VCaP (cell line): ENCODE results near the gene ZNF438.

ENCODE experiments used
- H3K27ac ChIP-seq: fragments of 450-650 bp; 2 replicates; pipeline ENCODE4 v1.5.1; 2017
- TF ChIP-seq, protein P1 (sequence below): fragments of 450-650 bp; conservative IDR thresholded peaks from 2 replicates; pipeline ENCODE4 v1.5.1; 2017; ENCODE audit warnings: mild to moderate bottlenecking, moderate library complexity

ZNF438 gene

DNA sequence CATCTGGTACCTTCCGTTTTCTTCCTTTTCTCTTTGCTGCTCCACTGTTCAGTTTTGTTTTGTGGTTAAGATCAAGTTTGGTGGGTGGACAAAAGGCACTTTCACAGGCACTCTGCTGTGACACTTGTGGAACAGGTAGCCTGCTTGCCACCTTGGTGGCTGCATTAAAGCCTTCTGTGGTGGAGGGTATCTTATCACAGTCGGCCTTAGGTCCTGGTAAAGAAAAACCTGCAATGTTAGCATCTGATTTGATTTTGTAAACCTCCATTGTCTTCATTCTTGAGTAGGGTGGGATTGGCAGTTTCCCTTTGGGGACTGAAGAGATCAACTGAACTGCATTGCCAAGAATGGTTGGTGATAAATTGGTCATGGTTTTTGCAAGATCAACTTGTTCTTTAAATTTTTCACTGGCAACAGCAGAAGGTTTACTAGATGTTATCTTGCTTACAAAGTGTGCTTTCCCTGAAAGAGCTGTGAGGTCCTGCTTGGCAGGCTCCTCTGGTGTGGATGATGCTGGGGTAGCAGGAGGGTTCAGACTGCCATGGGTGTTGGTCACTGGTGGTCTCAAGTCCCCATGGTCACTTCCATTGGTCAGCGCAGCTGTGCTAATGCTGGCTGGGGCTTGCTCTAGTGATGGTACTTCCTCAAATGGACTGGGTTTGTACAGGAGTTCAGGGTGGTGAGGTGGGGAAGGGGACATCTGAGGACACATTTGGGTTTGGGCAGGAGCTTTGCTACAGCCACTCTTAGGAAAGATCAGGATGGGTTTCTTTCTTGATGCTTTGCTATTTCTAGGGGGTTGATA lies 182.2 kb downstream of the ZNF438 start:
- peak overlapping the region; percentile 46 for H3K27ac ChIP-seq
- TF ChIP-seq, protein P1, sequence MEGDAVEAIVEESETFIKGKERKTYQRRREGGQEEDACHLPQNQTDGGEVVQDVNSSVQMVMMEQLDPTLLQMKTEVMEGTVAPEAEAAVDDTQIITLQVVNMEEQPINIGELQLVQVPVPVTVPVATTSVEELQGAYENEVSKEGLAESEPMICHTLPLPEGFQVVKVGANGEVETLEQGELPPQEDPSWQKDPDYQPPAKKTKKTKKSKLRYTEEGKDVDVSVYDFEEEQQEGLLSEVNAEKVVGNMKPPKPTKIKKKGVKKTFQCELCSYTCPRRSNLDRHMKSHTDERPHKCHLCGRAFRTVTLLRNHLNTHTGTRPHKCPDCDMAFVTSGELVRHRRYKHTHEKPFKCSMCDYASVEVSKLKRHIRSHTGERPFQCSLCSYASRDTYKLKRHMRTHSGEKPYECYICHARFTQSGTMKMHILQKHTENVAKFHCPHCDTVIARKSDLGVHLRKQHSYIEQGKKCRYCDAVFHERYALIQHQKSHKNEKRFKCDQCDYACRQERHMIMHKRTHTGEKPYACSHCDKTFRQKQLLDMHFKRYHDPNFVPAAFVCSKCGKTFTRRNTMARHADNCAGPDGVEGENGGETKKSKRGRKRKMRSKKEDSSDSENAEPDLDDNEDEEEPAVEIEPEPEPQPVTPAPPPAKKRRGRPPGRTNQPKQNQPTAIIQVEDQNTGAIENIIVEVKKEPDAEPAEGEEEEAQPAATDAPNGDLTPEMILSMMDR, result no peak

DNA sequence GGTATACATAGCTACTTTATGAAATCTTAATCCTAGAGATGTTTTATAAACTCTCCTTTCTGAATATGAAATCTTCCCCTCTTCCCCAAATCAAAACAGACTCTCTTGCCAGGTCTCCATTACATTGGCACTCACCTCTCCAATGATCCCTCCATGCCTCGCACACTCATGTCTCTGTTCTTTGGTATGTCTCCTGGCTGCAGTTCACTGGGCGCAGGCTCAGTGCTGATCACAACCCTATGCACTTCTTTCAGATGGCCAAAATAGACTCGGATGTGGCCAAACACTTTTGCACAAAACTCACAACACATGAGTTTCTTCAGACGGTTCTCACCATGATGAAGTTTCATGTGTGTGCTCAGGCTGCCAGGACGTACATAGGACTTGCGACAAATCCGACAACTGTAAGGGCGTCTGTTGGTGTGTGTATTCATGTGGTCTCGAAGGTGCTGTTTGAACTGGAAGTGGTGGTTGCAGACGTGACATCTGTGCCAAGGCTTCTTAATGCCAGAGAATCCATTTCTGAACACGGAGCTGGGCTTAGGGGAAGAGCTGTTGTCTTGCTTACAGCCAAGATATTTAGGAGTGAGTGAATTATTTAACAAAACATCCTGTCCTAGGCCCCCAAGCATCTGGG lies 183.2 kb downstream of the ZNF438 start:
- TF ChIP-seq, protein P1, result no peak
- H3K27ac ChIP-seq, result no peak overlapping the region; the same call in 1 of the 2 replicates

DNA sequence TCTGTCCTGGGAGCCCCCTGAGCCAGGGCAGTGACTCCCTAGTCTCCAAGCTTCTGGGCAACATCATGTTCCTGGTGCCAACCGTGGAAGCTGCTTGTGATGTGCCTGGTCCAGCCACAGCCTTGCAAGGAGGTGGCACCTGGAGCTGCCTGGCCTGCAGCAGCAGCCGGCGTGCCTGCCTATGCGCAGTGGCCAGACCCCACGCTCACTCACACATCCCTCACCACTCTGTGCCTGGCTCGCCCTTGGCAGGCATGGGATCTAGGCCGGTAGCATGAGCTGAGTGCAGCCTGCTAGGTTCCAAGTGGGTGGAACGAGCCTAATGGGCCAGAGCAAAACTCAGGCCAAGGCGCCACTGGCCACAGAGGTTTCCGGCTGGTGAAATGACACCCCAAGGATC lies 184.0 kb downstream of the ZNF438 start:
- TF ChIP-seq, protein P1, result no peak
- no peak overlapping the region for H3K27ac ChIP-seq

DNA sequence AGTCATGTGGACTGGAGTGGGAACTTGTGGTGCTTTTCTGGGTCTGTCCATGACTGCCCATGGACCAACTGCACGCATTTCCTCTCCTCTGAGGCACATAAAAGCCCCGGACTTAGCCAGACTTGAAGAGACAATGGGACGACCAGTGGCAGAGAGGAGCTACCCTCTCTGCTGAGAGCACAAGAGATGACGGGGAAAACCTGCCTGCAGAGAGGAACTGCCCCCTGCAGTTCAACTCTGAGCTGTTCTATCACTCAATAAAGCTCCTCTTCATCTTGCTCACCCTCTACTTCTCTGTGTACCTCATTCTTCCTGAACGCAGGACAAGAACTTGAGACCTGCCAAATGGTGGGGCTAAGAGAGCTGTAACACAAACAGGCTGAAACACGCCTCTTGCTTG lies 184.5 kb downstream of the ZNF438 start:
- TF ChIP-seq, protein P1, result no peak
- H3K27ac ChIP-seq, result no peak overlapping the region

DNA sequence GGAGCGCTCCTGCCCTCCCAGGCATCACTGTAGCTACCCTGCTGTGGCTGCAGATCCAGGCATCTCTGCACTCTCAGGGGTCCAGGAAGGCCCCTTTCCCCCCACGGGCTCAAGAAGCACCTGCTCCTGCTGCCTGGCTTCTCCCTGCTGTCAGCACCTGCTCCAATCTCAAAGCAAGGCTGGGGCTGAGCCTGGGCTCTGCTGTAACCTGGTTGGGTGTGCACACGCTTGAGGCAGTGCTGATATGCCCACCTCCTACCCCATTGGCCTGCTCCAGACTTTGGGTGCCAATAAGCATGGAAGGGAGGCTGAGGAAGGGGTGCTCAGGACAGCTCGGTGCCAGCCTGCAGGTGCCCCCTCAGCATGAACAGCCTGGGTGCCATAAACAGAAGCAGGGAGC lies 185.0 kb downstream of the ZNF438 start:
- H3K27ac ChIP-seq, result no peak overlapping the region
- TF ChIP-seq, protein P1, result no peak

DNA sequence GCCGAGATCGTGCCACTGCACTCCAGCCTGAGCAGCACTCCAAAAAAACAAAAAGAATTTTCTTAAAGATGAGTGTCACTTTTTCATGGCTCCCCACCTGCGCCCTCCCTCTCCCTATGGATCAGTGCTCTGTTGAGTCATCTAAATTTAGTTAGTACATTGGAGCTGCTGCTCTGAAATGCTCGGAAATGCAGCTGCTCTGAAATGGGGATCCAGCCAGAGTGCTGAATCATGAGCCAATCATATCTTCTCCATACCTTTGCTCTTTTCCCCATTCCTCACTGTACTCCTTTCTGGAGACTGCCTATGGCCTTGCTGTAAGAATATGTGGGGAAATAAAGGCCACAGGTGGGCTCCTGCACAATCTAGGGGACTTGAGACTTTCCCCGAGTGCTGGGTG lies 188.8 kb downstream of the ZNF438 start:
- TF ChIP-seq, protein P1, result no peak
- H3K27ac ChIP-seq, result no peak overlapping the region

DNA sequence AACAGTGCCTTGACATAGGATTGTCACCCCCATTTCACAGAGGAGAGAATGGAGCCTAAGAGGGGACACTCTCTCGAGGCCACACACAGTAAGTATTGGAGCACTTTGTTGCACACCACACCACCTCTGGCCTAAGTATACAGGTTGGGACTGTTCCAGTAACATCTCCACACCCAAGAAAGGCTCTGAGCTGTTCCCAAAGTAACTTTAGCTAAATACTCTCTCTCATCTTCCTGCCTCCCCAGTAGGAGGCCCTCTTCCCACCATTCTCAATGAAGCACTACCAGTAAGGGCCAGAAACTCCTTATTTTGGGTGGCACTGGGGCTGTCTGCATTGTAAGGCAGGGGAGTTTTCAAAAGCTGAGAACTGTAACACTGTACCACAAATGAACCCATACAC lies 189.5 kb downstream of the ZNF438 start:
- TF ChIP-seq, protein P1, result no peak
- no peak overlapping the region for H3K27ac ChIP-seq
